Head of caudate nucleus (tissue), 42 donors: Measurements from ENCODE around the gene TLK2.
"Not testable (repeated sequence)": the region's sequence is repeated elsewhere in the genome, so short reads cannot be mapped to it uniquely, and the experiment has no call there.

ENCODE experiments used
- DNase-seq, 42 donors: peaks; one replicate each; pipeline versions ENCODE4 v3.0.0 to v3.0.0-alpha.2; 2020 to 2021; ENCODE audit warnings: mixed read lengths in 7 of 42
- intact Hi-C: fragments of 100-400 bp; cut with DNase I; formaldehyde crosslinking; loops from one replicate; pipeline ENCODE4 v1.15.0; 2022

Gene TLK2

GRCh38 chr17:62541073-62541472 lies 62.4 kb downstream of the TLK2 start:
- intact Hi-C loops, DNase-seq: not testable (repeated sequence)

- intact Hi-C loops, DNase-seq: not testable (repeated sequence)
These were observed 64.7 kb downstream of the TLK2 start for GRCh38 chr17:62543278-62543775.

GRCh38 chr17:62546066-62546465 lies 67.4 kb downstream of the TLK2 start:
- DNase-seq: peak in 3 of 42 donors; percentile 8 to 45 (median 10)
- intact Hi-C loops: not testable (repeated sequence)

GRCh38 chr17:62552851-62553659 lies 74.4 kb downstream of the TLK2 start:
- DNase-seq: peak in 23 of 42 donors; percentile 16 to 68 (median 39)
- intact Hi-C loops: not testable (repeated sequence)

- intact Hi-C loops: not testable (repeated sequence)
These were observed 78.9 kb downstream of the TLK2 start for GRCh38 chr17:62557532-62557931.

GRCh38 chr17:62558941-62559340 lies 80.3 kb downstream of the TLK2 start:
- intact Hi-C loops, DNase-seq: not testable (repeated sequence)

More at GRCh38 chr17:62557532-62557931, 78.9 kb downstream of the TLK2 start:
- peak in 22 of 42 donors; percentile 12 to 77 (median 44) for DNase-seq

GRCh38 chr17:62560971-62561370 lies 82.3 kb downstream of the TLK2 start:
- DNase-seq, intact Hi-C loops: not testable (repeated sequence)

- DNase-seq: no peak
- intact Hi-C loops: no loop called here
These were observed 84.0 kb downstream of the TLK2 start for GRCh38 chr17:62562656-62563055.

GRCh38 chr17:62565817-62566216 lies 87.2 kb downstream of the TLK2 start:
- DNase-seq: no peak
- intact Hi-C loops: no loop called here

- no peak for DNase-seq
- intact Hi-C loops: no loop called here
These were observed 88.5 kb downstream of the TLK2 start for GRCh38 chr17:62566996-62567578.

GRCh38 chr17:62572488-62572887 lies 93.9 kb downstream of the TLK2 start:
- no peak for DNase-seq
- intact Hi-C loops: no loop called here

GRCh38 chr17:62572888-62573401 lies 94.3 kb downstream of the TLK2 start:
- intact Hi-C loops: no loop called here

GRCh38 chr17:62573480-62574117 lies 95.0 kb downstream of the TLK2 start:
- no peak for DNase-seq
- intact Hi-C loops: no loop called here

More at GRCh38 chr17:62572888-62573401, 94.3 kb downstream of the TLK2 start:
- no peak for DNase-seq

GRCh38 chr17:62576382-62576781 lies 97.8 kb downstream of the TLK2 start:
- no peak for DNase-seq
- intact Hi-C loops: no loop called here

- no peak for DNase-seq
- intact Hi-C loops: no loop called here
These were observed 100.3 kb downstream of the TLK2 start for GRCh38 chr17:62578757-62579487.

- intact Hi-C loops: no loop called here
- DNase-seq: no peak
These were observed 102.3 kb downstream of the TLK2 start for GRCh38 chr17:62580947-62581346.

GRCh38 chr17:62581764-62582163 lies 103.1 kb downstream of the TLK2 start:
- intact Hi-C loops: no loop called here
- no peak for DNase-seq

GRCh38 chr17:62587554-62587953 lies 108.9 kb downstream of the TLK2 start:
- intact Hi-C loops: no loop called here
- no peak for DNase-seq

- intact Hi-C loops: no loop called here
These were observed 109.5 kb downstream of the TLK2 start for GRCh38 chr17:62588109-62588508.

More at GRCh38 chr17:62588109-62588508, 109.5 kb downstream of the TLK2 start:
- DNase-seq: no peak
